ENCODE results near the gene MEIS2. TPM values are rescaled to one million over a fixed set of nuclear protein-coding genes. Genes with fewer than 3 reads are reported as not detected.

The MEIS2 gene
- total and polyA plus RNA-seq, 12 donors: 21.1 to 64.5 (median 48.5) TPM

DNA sequence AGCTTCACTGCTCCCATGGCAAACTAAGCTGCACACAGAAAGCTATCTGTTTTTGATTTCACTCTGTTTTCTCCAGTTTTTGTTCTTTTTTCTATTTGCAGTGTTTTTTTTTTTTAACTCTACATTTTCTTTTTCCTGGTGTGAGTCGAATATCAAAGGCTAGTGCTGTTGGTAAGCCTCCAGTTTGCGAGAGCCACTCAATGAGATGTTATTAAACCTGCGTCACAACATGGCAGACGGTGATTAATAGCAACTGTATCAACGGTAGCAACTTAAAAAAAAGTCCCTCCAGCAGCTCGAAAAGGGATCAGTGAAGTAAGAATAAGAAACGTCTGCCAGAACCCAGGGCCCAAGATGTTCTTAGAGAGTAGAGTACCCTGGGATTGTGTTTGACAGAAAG, 84.1 kb downstream of the MEIS2 start:
- DNase-seq (peak in 1 of 2 donors; percentile 24), ATAC-seq (peak in 6 of 8 donors; percentile 31 to 71 (median 52))
- Histone ChIP-seq H3K9me3 (no peaks in the 10 kb centered on the region), H3K27me3 (no peaks in the 10 kb centered on the region), H3K27ac (peak overlapping the region; percentile 14 to 89 (median 78)), H3K4me3 (no peak overlapping the region), H3K4me1 (peaks cover 5 to 70% (median 44%) of the 10 kb centered on the region in 9 donors), H3K36me3 (no peaks in the 10 kb centered on the region)
- 22 to 25% methylated on average over 7 of the region's 7 CpGs for WGBS, 2 donors
- intact Hi-C loops (cut with DNase I): loop anchor here in 4 of 10 donors (5.0 to 10.0 kb wide), 3 partner anchors 76 to 81 kb away; no protein-coding TSS in a partner anchor
- TF ChIP-seq, protein P1, sequence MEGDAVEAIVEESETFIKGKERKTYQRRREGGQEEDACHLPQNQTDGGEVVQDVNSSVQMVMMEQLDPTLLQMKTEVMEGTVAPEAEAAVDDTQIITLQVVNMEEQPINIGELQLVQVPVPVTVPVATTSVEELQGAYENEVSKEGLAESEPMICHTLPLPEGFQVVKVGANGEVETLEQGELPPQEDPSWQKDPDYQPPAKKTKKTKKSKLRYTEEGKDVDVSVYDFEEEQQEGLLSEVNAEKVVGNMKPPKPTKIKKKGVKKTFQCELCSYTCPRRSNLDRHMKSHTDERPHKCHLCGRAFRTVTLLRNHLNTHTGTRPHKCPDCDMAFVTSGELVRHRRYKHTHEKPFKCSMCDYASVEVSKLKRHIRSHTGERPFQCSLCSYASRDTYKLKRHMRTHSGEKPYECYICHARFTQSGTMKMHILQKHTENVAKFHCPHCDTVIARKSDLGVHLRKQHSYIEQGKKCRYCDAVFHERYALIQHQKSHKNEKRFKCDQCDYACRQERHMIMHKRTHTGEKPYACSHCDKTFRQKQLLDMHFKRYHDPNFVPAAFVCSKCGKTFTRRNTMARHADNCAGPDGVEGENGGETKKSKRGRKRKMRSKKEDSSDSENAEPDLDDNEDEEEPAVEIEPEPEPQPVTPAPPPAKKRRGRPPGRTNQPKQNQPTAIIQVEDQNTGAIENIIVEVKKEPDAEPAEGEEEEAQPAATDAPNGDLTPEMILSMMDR (IDR thresholded peaks at IDR 0.05): no peak

DNA sequence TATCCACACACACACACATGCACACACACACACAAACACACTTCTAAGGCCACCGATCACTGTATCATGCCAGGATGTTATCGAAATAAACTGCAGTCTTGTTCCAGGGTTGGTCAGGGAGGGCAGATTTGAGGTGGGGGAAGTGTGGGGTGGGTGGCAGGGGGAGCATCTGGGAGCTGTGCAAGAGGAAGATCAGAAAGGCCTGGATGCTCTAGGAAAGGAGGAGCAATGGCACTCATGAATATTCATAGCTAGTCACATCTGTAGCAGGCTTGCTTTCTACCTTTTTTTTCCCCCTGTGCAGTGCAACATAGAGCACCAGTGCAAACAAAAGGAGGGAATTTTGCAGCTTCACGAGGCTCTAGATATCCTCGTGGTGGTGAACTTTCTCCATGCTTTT, 84.9 kb downstream of the MEIS2 start:
- no peak overlapping the region for H3K4me3 ChIP-seq

DNA sequence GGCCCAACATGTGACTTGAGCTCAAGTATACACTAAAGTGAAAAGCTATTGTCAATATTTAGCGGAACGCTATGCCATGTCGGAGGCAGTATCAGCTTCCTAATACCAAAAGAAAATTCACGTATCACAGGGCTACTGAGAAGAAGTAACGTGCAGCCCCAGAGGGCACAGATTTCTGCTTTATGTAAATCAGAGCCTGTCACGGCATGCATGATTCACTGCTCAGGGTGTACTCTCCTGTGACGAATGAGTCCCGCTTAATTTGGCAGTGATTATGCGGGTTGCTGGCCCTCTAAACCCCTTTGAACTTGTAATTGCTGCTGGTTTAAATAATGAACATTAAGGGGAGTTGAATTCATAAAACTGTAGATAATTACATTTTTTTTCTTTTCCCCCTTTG, 85.3 kb downstream of the MEIS2 start:
- no peaks in the 10 kb centered on the region for H3K27me3 ChIP-seq
- no peaks in the 10 kb centered on the region for H3K36me3 ChIP-seq
- intact Hi-C loops (cut with DNase I): loop anchor here in 4 of 10 donors (5.0 to 10.0 kb wide), 3 partner anchors 77 to 82 kb away; no protein-coding TSS in a partner anchor
- 41 to 55% methylated on average over 9 of the region's 9 CpGs for WGBS, 2 donors
- DNase-seq (peak in 1 of 2 donors; percentile 21), ATAC-seq (peak; percentile 36 to 86 (median 79))
- no peak overlapping the region for H3K4me3 ChIP-seq
- H3K27ac ChIP-seq: peak overlapping the region in 9 of 10 donors; percentile 5 to 89 (median 78)
- TF ChIP-seq, protein P1 (IDR thresholded peaks at IDR 0.05): no peak
- no peaks in the 10 kb centered on the region for H3K9me3 ChIP-seq
- peaks cover 5 to 70% (median 37%) of the 10 kb centered on the region in 9 donors for H3K4me1 ChIP-seq

More for the DNA sequence above, 84.9 kb downstream of the MEIS2 start:
- Histone ChIP-seq H3K27ac (peak overlapping the region in 9 of 10 donors; percentile 14 to 89 (median 78)), H3K9me3 (no peaks in the 10 kb centered on the region), H3K36me3 (no peaks in the 10 kb centered on the region), H3K4me1 (peaks cover 5 to 71% (median 40%) of the 10 kb centered on the region in 9 donors), H3K27me3 (no peaks in the 10 kb centered on the region)
- intact Hi-C loops (cut with DNase I): loop anchor here in 4 of 10 donors (5.0 to 10.0 kb wide), 3 partner anchors 77 to 82 kb away; no protein-coding TSS in a partner anchor
- TF ChIP-seq, protein P1 (IDR thresholded peaks at IDR 0.05): no peak
- ATAC-seq: peak; percentile 6 to 75 (median 53)
- DNase-seq: no peak
- WGBS, 2 donors: 20 to 34% methylated on average over 4 of the region's 4 CpGs

DNA sequence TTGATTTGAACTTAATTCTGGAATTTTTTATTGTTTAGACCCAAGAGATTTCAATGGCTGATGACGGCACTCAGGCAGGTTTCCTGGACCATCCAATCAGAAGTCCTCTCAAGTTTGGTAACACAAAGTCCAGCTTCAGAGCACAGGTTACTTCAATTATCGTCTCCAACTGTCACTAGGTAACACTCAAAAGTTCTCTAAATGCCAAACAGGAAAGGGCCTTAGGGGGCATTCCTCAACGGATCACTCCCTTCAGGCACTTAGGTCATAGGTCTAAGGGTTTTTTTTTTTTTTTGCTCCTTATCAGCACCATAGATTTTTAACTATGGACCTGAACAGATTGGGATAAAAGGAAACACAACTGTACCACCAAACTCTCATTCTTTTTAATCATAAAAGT, 85.8 kb downstream of the MEIS2 start:
- no peaks in the 10 kb centered on the region for H3K9me3 ChIP-seq
- no peaks in the 10 kb centered on the region for H3K27me3 ChIP-seq
- H3K4me3 ChIP-seq: no peak overlapping the region
- 33 to 38% methylated on average over 3 of the region's 3 CpGs for WGBS, 2 donors
- peaks cover 5 to 68% (median 33%) of the 10 kb centered on the region in 9 donors for H3K4me1 ChIP-seq
- H3K36me3 ChIP-seq: no peaks in the 10 kb centered on the region
- H3K27ac ChIP-seq: peak overlapping the region in 9 of 10 donors; percentile 5 to 89 (median 78)
- DNase-seq (no peak), ATAC-seq (peak in 3 of 8 donors; percentile 8 to 28 (median 20))
- intact Hi-C loops (cut with DNase I): loop anchor here in 1 of 10 donors (10.0 kb wide), 1 partner anchor 80 kb away; no protein-coding TSS in a partner anchor
- TF ChIP-seq, protein P1 (IDR thresholded peaks at IDR 0.05): no peak

All from heart right ventricle (tissue), 16 donors.